Cardiac muscle cell (in vitro differentiated cells and primary cell): Measurements from ENCODE around the gene CYP2C18. TPM values are rescaled to one million over a fixed set of nuclear protein-coding genes. Genes with fewer than 3 reads are reported as not detected.

Experiments
- DNase-seq, 2 donors: peaks; one replicate each; pipeline versions ENCODE4 v3.0.0 to v3.0.0-alpha.2; 2010 to 2017; ENCODE audit warnings: low read depth in 1 of 2, low spot score in 1 of 2
- H3K27ac ChIP-seq: fragments of 200-600 bp; sonication (generic); 2 replicates; pipeline ENCODE4 v1.5.1; 2016
- H3K27me3 ChIP-seq: fragments of 200-600 bp; sonication (generic); 2 replicates; pipeline ENCODE4 v1.6.0; 2016; ENCODE audit warnings: control low read depth
- H3K36me3 ChIP-seq: fragments of 200-600 bp; sonication (generic); 2 replicates; pipeline ENCODE4 v1.5.1; 2016; ENCODE audit warnings: control low read depth
- H3K4me1 ChIP-seq: fragments of 200-600 bp; sonication (generic); 2 replicates; pipeline ENCODE4 v1.8.1; 2017; ENCODE audit warnings: low read depth, mild to moderate bottlenecking, mixed run types
- H3K4me3 ChIP-seq: fragments of 200-600 bp; sonication (generic); 2 replicates; pipeline ENCODE4 v1.5.1; 2016; ENCODE audit warnings: mild to moderate bottlenecking
- H3K9me3 ChIP-seq: fragments of 200-600 bp; sonication (generic); 2 replicates; pipeline ENCODE4 v1.5.1; 2017; ENCODE audit warnings: low read depth, mild to moderate bottlenecking, control low read depth
- CTCF ChIP-seq: IDR thresholded peaks from 2 replicates; pipeline ENCODE4 v1.5.1; 2012; ENCODE audit warnings: low read depth, mild to moderate bottlenecking, low read length
- polyA plus RNA-seq: library from polyadenylated mRNA; unstranded; fragments of >200 nt; fragmentation: Nextera tagmentation; extraction: Ambion mirVana; gene quantifications from 2 replicates; pipeline ENCODE4 v1.2.1, GENCODE V29; 2016
- total RNA-seq: library from RNA; depleted of rRNA; stranded (reverse); fragments of >200 nt; gene quantifications from 2 replicates; pipeline ENCODE4 v1.2.3, GENCODE V29; 2016

CYP2C18 gene
- total and polyA plus RNA-seq, 2 experiments from 2014 or later: not detected

- Histone ChIP-seq H3K4me1 (peaks cover 6% of the 10 kb centered on the region), H3K4me3 (no peak overlapping the region), H3K27ac (no peak overlapping the region), H3K36me3 (no peaks in the 10 kb centered on the region), H3K9me3 (no peaks in the 10 kb centered on the region), H3K27me3 (no peaks in the 10 kb centered on the region)
- TF ChIP-seq CTCF: no peak
- no peak for DNase-seq
Observed at GRCh38 chr10:94784256-94784655, 100.7 kb downstream of the CYP2C18 start.

GRCh38 chr10:94785211-94785610 is 101.7 kb downstream of the CYP2C18 start:
- H3K27ac ChIP-seq: no peak overlapping the region
- TF ChIP-seq CTCF: no peak
- H3K36me3 ChIP-seq: no peaks in the 10 kb centered on the region
- no peak overlapping the region for H3K4me3 ChIP-seq
- H3K4me1 ChIP-seq: peaks cover 6% of the 10 kb centered on the region
- no peaks in the 10 kb centered on the region for H3K27me3 ChIP-seq
- H3K9me3 ChIP-seq: no peaks in the 10 kb centered on the region
- DNase-seq: no peak

Other genes with a start within 250 kb of the CYP2C18 start
- 13.0 and 20.6 TPM in 2 replicates for gene HELLS, start 137.9 kb upstream of the CYP2C18 start, total RNA-seq
- gene HELLS, start 137.9 kb upstream of the CYP2C18 start, polyA plus RNA-seq: 25.3 and 27.8 TPM in 2 replicates
- gene CYP2C19, start 79.0 kb downstream of the CYP2C18 start, total RNA-seq: not detected in 2 replicates
- gene CYP2C19, start 79.0 kb downstream of the CYP2C18 start, polyA plus RNA-seq: not detected in 2 replicates